GM21576 (cell line): ENCODE results near the gene CES4A.
"Not testable (repeated sequence)": the region's sequence is repeated elsewhere in the genome, so short reads cannot be mapped to it uniquely, and the experiment has no call there.

Experiments
- ATAC-seq: cut with Tn5 transposase; IDR thresholded peaks from one replicate; pipeline ENCODE4 v1.9.1; 2021; ENCODE audit warnings: mild to moderate bottlenecking, moderate library complexity; ENCODE audit not compliant: unreplicated experiment

The CES4A gene

GRCh38 chr16:66988197-66988788 lies at the start of gene CES4A:
Gene CES4A (plus strand): TSS chr16:66988589. CDS start chr16:66988773, 184 bp downstream.
- no peak for ATAC-seq

GRCh38 chr16:66939366-66939765 lies 49.0 kb upstream of the CES4A start:
- no peak for ATAC-seq

- no peak for ATAC-seq
Measured at GRCh38 chr16:66940236-66940635, 48.2 kb upstream of the CES4A start.

- ATAC-seq = no peak
Measured at GRCh38 chr16:66942981-66943380, 45.4 kb upstream of the CES4A start.

GRCh38 chr16:66943426-66944053 lies 44.8 kb upstream of the CES4A start:
- no peak for ATAC-seq

- ATAC-seq = no peak
Measured at GRCh38 chr16:66944054-66944441, 44.3 kb upstream of the CES4A start.

- ATAC-seq = not testable (repeated sequence)
Measured at GRCh38 chr16:66944971-66945370, 43.4 kb upstream of the CES4A start.

GRCh38 chr16:66945939-66946338 lies 42.5 kb upstream of the CES4A start:
- ATAC-seq = no peak

GRCh38 chr16:66946541-66946940 lies 41.8 kb upstream of the CES4A start:
- ATAC-seq = no peak

GRCh38 chr16:66946974-66947301 lies 41.5 kb upstream of the CES4A start:
- no peak for ATAC-seq

- peak; percentile 62 for ATAC-seq
Measured at GRCh38 chr16:66947302-66948065, 40.9 kb upstream of the CES4A start.

GRCh38 chr16:66948134-66948836 lies 40.1 kb upstream of the CES4A start:
- ATAC-seq = no peak

- ATAC-seq = no peak
Measured at GRCh38 chr16:66948837-66949225, 39.6 kb upstream of the CES4A start.

- ATAC-seq = no peak
Measured at GRCh38 chr16:66949472-66949871, 38.9 kb upstream of the CES4A start.

- no peak for ATAC-seq
Measured at GRCh38 chr16:66950437-66950836, 38.0 kb upstream of the CES4A start.

- no peak for ATAC-seq
Measured at GRCh38 chr16:66950971-66951790, 37.2 kb upstream of the CES4A start.

- ATAC-seq = no peak
Measured at GRCh38 chr16:66952430-66953110, 35.8 kb upstream of the CES4A start.

- ATAC-seq = no peak
Measured at GRCh38 chr16:66953462-66954096, 34.8 kb upstream of the CES4A start.

GRCh38 chr16:66954097-66954659 lies 34.2 kb upstream of the CES4A start:
- peak; percentile 42 for ATAC-seq
